Measurements from ENCODE around the gene SIGLEC14.
"Not testable (repeated sequence)": the region's sequence is repeated elsewhere in the genome, so short reads cannot be mapped to it uniquely, and the experiment has no call there.

SIGLEC14 gene

DNA sequence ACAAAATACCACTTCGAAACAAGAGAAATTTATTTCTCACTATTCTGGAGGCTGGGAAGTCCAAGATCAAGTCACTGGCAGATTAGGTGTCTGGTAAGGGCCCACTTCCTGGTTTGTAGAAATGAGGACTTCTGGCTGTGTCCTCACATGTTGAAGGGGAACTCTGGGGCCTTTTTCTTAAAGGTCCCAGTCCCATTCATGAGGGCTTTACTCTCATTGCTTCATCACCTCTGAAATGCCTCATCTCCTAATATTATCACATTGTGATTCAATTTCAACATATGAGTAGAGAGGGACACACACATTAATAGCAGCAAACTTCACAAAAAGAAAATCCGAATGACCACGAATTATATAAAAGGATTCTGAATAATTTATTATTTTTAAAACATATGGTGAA lies 21.6 kb upstream of the SIGLEC14 start:
- no peak for DNase-seq (ENCODE audit: low spot score)

DNA sequence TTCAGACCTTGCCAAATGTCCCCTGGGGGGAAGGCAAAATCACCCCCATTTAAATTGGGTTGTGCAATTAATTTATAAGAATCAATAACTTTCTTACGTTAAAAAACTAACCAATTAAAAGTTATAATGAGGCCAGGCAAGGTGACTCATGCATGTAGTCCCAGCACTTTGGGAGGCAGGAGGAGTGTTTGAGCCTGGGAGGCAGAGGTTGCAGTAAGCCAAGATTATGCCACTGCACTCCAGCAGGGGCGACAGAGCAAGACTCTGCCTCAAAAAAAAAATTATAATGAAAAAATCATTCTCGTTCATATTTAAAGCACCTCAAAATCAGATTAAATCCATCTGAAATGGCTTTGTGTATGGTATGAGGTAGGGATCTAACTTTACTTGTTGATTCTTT lies 18.4 kb upstream of the SIGLEC14 start:
- no peak for DNase-seq (ENCODE audit: low spot score)

GRCh38 chr19:51664131-51664530 lies 17.5 kb upstream of the SIGLEC14 start:
- DNase-seq (ENCODE audit: low spot score), result no peak

- no peak for DNase-seq (ENCODE audit: low spot score)
These were observed 17.0 kb upstream of the SIGLEC14 start for GRCh38 chr19:51663650-51664049.

- DNase-seq (ENCODE audit: low spot score), result peak; percentile 68
These were observed 14.5 kb upstream of the SIGLEC14 start for GRCh38 chr19:51660975-51661600.

GRCh38 chr19:51654783-51655182 lies 8.2 kb upstream of the SIGLEC14 start:
- no peak for DNase-seq (ENCODE audit: low spot score)

DNA sequence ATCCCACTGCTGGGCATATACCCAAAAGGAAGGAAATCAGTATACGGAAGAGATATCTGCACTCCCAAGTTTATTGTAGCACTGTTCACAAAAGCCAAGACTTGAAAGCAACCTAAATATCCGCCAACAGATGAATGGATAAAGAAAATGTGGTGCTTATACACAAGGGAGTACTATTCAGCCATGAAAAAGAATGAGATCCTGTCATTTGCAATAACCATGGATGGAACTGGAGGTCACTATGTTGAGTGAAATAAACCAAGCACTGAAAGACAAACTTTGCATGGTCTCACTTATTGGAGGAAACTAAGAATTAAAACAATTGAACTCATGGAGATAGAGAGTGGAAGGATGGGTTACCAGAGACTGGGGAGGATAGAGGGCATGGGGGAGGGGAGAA lies 6.5 kb upstream of the SIGLEC14 start:
- DNase-seq (ENCODE audit: low spot score), result no peak

DNA sequence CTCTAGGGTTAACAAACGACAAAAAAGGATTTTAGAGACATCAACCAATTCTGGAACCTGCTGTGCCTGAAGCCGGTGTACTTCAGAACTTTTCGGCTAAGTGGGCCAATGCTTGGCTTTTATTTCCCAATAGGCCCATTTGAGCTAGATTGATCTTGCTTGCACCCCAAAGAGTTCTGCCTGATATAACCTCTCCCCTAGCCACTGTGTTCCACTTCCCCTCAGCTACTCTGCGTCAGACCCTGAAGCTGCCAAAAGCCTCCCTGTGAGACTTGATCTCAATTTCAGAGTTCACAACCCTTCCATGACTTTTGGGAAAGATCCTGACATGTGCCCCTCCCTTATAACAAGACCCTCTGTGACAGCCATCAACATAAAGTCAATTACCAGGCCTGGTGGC lies 5.6 kb upstream of the SIGLEC14 start:
- no peak for DNase-seq (ENCODE audit: low spot score)

DNA sequence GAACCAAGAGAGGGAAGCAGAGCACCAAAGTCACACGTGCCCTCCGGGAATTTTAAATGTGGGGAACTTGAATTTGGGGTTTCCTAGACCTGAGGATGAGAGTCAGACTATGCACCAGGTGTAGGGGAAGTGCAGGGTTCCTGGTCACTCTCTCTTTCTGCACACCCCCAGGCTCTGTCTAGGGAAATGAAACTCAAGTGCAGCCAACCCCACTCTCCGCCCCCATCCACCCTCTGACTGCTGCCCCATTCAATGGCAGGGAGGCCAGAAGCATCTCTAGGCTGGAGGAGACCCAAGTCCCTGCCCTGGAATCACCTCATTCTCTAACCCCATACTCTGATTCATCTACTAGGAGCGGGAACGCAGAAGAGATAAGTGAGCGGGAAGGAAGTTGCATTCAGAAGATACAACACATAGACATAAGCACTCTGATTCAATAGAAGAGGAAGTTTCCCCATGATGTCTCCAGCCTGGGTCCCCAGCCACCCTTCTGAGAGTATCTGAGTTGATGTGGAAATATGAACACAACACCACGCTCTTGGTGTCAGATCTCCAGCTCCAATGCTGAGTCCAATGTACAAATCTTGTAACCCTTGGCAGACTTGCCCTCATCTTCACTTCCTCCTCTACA lies 4.7 kb upstream of the SIGLEC14 start:
- DNase-seq (ENCODE audit: low spot score), result no peak

DNA sequence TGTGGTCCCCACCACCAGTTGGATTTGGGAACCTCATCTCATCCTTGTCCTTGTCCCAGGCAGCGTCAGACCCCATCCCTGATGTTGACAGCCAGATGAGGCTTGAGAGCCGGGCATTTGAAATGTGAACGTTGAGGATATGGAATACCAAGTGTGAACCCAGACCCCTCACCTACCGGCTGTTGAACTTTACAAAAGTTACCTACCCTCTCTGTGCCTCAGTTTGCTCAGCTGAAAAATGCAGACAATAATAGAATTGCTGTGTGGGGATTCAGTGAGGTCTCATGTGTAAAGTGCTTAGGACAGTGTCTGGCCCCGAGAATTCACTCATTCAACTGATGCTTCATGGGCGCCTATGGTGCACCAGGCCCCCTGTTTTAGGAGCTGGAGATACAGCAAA lies 693 bp upstream of the SIGLEC14 start:
- no peak for DNase-seq (ENCODE audit: low spot score)

DNA sequence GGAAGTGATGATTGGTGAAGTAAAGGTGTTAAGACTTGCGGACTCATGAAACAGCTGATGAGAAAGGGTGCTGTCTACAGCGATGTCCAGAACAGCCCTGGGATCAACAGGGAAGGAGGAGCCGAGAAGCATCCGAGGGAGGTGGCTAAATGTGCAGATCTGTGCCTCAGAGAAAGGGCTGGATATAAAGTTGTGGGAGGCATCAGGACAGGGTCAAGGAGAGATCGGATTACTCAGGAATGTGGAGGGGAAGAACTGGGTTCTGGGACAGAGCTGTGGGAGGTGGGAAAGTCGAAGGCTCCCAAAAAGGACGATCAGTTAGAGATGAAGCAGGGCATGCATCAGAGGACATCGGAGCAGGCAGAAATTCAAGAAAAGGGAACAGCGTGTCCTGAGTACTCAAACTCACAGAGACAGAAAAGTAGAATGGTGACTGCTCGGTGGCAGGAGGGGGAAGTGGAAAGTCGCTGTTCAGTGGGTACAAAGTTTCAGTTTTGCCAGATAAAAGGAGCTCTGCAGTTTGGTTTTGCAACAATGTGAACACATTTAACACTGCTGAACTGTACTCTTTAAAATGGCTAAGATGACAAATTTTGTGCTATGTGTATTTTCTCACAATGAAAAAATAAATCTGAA lies 1.9 kb downstream of the SIGLEC14 start:
- no peak for DNase-seq (ENCODE audit: low spot score)

- no peak for DNase-seq (ENCODE audit: low spot score)
These were observed 5.0 kb downstream of the SIGLEC14 start for GRCh38 chr19:51641648-51642047.

DNA sequence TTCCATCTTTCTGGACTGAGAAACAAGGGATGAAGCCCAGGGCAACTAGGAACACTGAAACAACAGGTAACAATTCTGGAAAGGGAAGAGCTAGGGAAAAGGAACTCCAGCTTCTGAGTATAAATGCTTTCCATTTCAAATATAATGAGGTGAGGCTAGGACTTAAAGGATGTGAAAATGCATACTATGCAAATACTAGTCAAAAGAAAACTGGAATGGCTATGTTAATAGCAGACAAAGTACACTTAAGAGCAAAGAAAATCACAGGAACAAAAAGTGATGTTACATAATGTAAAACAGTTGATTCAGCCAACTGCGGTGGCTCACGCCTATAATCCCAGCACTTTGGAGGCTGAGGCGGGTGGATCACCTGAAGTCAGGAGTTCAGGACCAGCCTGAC lies 6.2 kb downstream of the SIGLEC14 start:
- DNase-seq (ENCODE audit: low spot score), result no peak

DNA sequence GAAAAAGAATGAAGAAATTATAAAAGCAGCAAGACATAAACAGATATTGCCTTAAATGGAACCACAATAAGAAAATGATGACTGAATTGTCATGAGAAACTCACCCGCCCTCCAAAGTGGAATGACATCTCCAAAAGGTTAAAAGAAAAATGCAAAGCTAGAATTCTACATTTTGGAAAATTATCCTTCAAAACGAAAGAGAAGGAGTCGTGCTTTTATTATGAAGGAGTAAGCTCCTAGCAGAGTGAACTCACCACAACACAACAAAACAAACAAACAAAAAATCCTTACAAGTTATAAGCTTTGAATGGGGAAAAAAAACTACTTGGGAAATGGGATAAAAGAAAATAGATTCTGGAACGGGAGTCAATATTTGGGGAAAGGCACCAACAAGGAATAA lies 6.7 kb downstream of the SIGLEC14 start:
- no peak for DNase-seq (ENCODE audit: low spot score)

GRCh38 chr19:51637362-51637978 lies 9.2 kb downstream of the SIGLEC14 start:
- peak; percentile 17 for DNase-seq (ENCODE audit: low spot score)

GRCh38 chr19:51632126-51632525 lies 14.5 kb downstream of the SIGLEC14 start:
- no peak for DNase-seq (ENCODE audit: low spot score)

DNA sequence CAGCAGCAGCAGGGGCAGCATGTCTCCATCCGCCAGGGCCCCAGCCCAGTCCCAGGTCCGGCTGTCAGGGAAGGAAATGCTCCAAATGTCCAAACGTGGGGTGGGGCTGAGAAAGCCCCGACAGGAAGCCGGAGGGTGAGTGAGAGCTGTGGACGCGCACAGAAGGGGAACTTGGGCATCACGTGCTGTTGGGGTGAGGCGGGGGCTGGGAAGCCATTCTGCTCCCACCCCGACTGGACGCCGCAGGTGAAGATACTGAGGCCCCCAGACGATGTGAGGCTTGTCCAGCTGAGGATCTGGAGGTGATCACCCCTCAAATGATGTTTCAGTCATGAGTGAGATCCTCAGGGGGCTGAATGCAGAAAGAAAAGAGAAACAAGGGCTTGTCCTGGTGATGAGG lies 16.3 kb downstream of the SIGLEC14 start, which contains the start of gene SIGLEC5:
Gene SIGLEC5 (minus strand): TSS at position 87 of the 400 bp plus-strand sequence. CDS start 66 bp downstream, at position 21.
- not testable (repeated sequence) for DNase-seq (ENCODE audit: low spot score)

DNA sequence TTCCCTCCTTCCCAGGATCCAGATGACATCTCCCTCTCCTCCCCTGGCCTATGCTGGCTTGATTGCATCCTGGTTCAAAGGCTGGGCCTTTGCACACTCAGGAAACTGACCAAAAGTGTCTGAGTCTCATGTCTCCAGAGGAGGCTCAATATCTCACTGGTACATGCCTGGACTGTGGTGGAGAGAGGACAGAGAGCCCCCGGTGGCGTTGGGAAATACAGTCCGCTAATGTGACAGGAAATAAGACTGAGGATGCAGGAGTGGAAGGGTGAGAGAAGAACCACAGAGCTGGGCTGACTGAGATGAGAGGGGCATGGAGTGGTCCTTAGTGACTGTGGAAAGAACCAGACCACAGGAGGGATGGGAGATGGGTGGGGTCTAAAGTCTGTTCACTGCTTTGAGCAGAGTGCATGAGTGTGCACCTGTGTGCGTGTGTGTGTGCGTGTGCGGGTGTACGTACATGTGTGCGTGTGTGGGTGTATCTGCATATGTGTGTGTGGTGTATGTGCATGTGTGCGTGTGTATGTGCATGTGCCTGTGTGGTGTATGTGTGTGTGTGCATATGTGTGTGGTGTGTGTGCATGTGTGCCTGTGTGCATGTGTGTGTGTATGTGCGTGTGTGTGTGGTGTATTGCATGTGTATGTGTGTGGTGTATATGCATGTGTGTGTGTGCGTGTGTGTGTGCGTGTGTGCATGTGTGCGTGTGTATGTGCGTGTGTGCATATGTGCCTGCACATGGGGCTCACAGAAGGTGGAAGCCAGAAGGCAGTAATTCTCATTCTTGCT lies 18.3 kb downstream of the SIGLEC14 start:
- no peak for DNase-seq (ENCODE audit: low spot score)

DNA sequence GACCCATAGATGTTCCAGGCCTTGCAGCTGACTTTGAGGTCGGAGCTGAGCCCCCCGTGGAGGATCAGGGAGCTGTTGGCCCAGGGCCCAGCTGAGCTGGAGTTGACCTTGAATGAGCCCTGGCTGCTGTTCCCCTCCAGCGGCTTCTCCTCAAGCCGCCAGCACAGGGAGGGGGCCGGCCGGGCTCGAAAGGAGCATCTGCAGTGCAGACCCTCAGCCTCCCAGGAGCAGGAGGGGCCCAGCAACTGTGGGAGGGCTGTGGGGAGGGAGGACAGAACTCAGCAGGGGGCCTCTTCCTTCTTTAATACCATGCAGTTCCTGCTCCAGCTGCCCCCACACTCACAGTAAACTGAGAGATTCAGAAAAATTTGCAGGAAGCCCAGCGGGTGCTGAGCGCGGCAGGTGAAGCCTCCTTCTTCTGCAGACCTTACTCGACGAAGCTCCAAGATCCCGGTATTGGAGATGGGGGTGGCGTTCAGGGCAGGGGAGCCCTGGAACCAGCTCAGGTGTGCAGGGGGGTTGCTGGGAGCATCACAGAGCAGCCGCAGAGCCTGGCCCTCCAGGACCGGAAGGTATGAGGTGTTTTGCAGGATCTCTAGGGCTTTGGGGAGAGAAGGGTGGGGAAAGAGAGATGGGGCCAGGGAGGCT lies 19.0 kb downstream of the SIGLEC14 start:
- DNase-seq (ENCODE audit: low spot score), result no peak

- DNase-seq (ENCODE audit: low spot score), result no peak
These were observed 19.9 kb downstream of the SIGLEC14 start for GRCh38 chr19:51626675-51627074.

DNA sequence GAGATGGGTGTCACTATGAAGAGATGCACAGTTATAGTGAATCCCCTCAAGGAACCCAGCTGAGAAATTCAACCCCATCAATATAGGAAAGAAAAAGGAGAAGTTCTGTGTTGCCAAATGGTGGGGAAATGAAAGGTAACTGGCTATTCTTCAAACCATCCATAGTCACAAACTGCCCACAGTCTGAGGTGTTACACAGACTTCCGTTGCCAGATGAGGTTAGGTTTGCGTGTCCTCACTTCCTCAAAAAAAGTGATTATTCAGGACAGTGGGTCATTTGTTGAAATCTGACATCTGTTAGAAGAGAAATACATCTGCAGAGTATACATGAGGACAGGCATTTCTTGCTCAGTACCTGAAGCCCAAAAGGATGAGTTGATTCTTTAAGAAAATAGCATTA lies 25.4 kb downstream of the SIGLEC14 start:
- no peak for DNase-seq (ENCODE audit: low spot score)

DNA sequence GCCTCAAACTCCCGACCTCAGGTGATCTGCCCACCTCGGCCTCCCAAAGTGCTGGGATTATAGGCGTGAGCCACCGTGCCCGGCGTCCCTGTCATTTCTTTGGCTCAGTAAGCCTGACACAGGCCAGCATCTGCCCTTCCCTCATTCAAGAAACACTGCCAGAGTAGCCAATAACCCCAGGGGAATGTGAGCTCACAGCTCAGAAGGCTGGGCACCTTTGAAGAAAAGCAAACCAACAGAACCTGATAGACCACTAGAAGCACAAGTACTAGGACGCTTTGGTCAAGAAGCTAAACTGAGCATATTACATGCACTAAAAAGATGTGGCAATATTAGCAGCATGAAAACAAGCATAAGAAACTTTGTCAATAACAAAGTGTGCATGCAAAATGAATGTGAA lies 30.6 kb downstream of the SIGLEC14 start:
- DNase-seq (ENCODE audit: low spot score), result no peak
